OCI-LY3 (cell line): ENCODE data around the gene ARHGAP10.

Experiments used
- EZH2phosphoT487 ChIP-seq: fragments of 200-600 bp; shearing (Covaris generic); IDR thresholded peaks from 2 replicates; pipeline ENCODE4 v1.6.1; 2018; ENCODE audit warnings: antibody characterized with exemption, mixed run types, low read depth
- TF ChIP-seq, protein P1 (sequence below): fragments of 200-600, 300-600 bp; sonication (generic); IDR thresholded peaks from 2 replicates; pipeline ENCODE4 v1.5.1; 2014; ENCODE audit warnings: antibody characterized with exemption, low read length, low read depth

DNA sequence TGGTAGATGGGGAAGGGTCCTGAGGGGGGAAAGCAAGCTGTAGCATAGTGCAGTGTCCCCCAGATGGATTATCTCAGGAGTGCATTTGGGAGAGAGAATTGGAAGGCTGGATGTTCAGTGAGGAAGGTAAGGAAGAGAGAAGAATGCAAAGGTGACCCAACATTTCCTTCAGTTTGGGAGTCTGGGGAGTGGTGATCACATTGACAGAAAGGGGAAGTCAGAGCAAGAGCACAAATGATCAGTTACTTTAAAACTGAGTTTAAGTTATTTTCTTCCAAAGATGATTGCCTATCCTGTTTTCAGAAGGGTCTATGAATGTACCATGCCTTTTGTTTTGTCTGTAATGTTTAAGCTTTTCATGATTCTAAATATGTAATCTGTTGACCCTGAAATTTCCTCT, 47.6 kb downstream of the ARHGAP10 start:
- TF ChIP-seq, protein P1, sequence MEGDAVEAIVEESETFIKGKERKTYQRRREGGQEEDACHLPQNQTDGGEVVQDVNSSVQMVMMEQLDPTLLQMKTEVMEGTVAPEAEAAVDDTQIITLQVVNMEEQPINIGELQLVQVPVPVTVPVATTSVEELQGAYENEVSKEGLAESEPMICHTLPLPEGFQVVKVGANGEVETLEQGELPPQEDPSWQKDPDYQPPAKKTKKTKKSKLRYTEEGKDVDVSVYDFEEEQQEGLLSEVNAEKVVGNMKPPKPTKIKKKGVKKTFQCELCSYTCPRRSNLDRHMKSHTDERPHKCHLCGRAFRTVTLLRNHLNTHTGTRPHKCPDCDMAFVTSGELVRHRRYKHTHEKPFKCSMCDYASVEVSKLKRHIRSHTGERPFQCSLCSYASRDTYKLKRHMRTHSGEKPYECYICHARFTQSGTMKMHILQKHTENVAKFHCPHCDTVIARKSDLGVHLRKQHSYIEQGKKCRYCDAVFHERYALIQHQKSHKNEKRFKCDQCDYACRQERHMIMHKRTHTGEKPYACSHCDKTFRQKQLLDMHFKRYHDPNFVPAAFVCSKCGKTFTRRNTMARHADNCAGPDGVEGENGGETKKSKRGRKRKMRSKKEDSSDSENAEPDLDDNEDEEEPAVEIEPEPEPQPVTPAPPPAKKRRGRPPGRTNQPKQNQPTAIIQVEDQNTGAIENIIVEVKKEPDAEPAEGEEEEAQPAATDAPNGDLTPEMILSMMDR = no peak
- TF ChIP-seq EZH2phosphoT487 = no peak
